Sigmoid colon (tissue), 4 donors: Measurements from ENCODE around the gene DCC.

ENCODE experiments used
- EP300 ChIP-seq, 4 donors: sonication (generic); formaldehyde crosslinking; IDR thresholded peaks; one replicate each; pipeline ENCODE4 v1.6.1; 2017; ENCODE audit warnings: antibody characterized with exemption in 4 of 4
- POLR2A ChIP-seq, 2 donors: fragments of 450-650 bp; IDR thresholded peaks; one replicate each; pipeline ENCODE4 v1.6.1; 2016; ENCODE audit warnings: antibody characterized with exemption in 2 of 2, mild to moderate bottlenecking in 2 of 2, moderate library complexity in 2 of 2
- POLR2AphosphoS5 ChIP-seq, 4 donors: sonication (generic); formaldehyde crosslinking; IDR thresholded peaks; one replicate each; pipeline ENCODE4 v1.6.1; 2017; ENCODE audit warnings: antibody characterized with exemption in 4 of 4
- TF ChIP-seq, protein P1 (sequence below), 4 experiments: fragments of 450-650 bp in 3 of 4; fragments of 200-600 bp in 1 of 4; IDR thresholded peaks; one replicate each; pipeline ENCODE4 v1.5.1; 2016 to 2019; ENCODE audit warnings: antibody characterized with exemption in 4 of 4, mild to moderate bottlenecking in 3 of 4, moderate library complexity in 2 of 4

DNA sequence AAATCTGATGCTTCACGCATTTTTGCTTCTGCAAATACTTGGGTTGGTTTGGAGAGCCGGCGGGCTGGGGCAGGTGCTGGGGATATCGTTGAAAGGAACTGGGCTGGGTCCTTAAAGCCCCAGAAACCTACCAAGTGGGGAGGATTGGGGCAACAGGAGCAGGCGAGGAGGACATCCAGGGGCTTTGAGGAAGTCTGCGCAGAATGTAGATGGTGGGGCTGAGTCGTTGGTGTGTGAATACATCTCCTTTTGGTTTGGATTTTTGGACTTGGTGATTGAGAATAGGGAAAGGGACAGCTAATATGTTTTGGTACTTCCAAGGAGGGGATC lies 1.1 kb downstream of the DCC start:
- TF ChIP-seq, protein P1, sequence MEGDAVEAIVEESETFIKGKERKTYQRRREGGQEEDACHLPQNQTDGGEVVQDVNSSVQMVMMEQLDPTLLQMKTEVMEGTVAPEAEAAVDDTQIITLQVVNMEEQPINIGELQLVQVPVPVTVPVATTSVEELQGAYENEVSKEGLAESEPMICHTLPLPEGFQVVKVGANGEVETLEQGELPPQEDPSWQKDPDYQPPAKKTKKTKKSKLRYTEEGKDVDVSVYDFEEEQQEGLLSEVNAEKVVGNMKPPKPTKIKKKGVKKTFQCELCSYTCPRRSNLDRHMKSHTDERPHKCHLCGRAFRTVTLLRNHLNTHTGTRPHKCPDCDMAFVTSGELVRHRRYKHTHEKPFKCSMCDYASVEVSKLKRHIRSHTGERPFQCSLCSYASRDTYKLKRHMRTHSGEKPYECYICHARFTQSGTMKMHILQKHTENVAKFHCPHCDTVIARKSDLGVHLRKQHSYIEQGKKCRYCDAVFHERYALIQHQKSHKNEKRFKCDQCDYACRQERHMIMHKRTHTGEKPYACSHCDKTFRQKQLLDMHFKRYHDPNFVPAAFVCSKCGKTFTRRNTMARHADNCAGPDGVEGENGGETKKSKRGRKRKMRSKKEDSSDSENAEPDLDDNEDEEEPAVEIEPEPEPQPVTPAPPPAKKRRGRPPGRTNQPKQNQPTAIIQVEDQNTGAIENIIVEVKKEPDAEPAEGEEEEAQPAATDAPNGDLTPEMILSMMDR (IDR thresholded peaks at IDR 0.05): no peak
- TF ChIP-seq POLR2AphosphoS5 (IDR thresholded peaks at IDR 0.05) (no peak), EP300 (IDR thresholded peaks at IDR 0.05) (no peak), POLR2A (IDR thresholded peaks at IDR 0.05) (no peak)
